Sigmoid colon (tissue), 7 donors: ENCODE measurements around the gene EIF1AD. TPM values are rescaled to one million over a fixed set of nuclear protein-coding genes. Genes with fewer than 3 reads are reported as not detected.

Source experiments
- DNase-seq: peaks from one replicate; pipeline ENCODE4 v3.0.0-alpha.2; 2019
- H3K27ac ChIP-seq, 4 donors: fragments of 200-600 bp; sonication (generic); one replicate each; pipeline ENCODE4 v1.5.1; 2016 to 2019; ENCODE audit warnings: mild to moderate bottlenecking in 1 of 4
- H3K27me3 ChIP-seq, 3 donors: fragments of 200-600 bp; sonication (generic); one replicate each; pipeline ENCODE4 v1.5.1; 2019; ENCODE audit warnings: mild to moderate bottlenecking in 1 of 3
- H3K36me3 ChIP-seq, 4 donors: fragments of 200-600 bp; sonication (generic); one replicate each; pipeline ENCODE4 v1.5.1; 2016 to 2019
- H3K4me1 ChIP-seq, 4 donors: fragments of 200-600 bp; sonication (generic); one replicate each; pipeline ENCODE4 v1.5.1; 2017 to 2019
- H3K4me3 ChIP-seq, 4 donors: fragments of 200-600 bp; sonication (generic); one replicate each; pipeline ENCODE4 v1.5.1; 2017 to 2019; ENCODE audit warnings: mild to moderate bottlenecking in 2 of 4, moderate library complexity in 1 of 4
- H3K9me3 ChIP-seq, 4 donors: fragments of 200-600 bp in 3 of 4; sonication (generic) in 3 of 4; one replicate each; pipeline versions ENCODE4 v1.5.1 to v1.6.1; 2013 to 2019
- EP300 ChIP-seq, 4 donors: sonication (generic); formaldehyde crosslinking; IDR thresholded peaks; one replicate each; pipeline ENCODE4 v1.6.1; 2017; ENCODE audit warnings: antibody characterized with exemption in 4 of 4
- POLR2A ChIP-seq, 2 donors: fragments of 450-650 bp; IDR thresholded peaks; one replicate each; pipeline ENCODE4 v1.6.1; 2016; ENCODE audit warnings: antibody characterized with exemption in 2 of 2, mild to moderate bottlenecking in 2 of 2, moderate library complexity in 2 of 2
- POLR2AphosphoS5 ChIP-seq, 4 donors: sonication (generic); formaldehyde crosslinking; IDR thresholded peaks; one replicate each; pipeline ENCODE4 v1.6.1; 2017; ENCODE audit warnings: antibody characterized with exemption in 4 of 4
- WGBS, 2 donors: extraction: QIAGEN DNeasy Blood & Tissue Kit; methylation state at CpG; one replicate each; pipeline ENCODE4 v1.1.7; 2013; 5-methylcytosine and 5-hydroxymethylcytosine counted together
- intact Hi-C: fragments of 100-400 bp; cut with DNase I; formaldehyde crosslinking; loops from one replicate; pipeline ENCODE4 v1.15.1; 2023
- polyA plus RNA-seq, 3 donors: library from polyadenylated mRNA; stranded (reverse); fragments of 200-250 nt; gene quantifications; one replicate each; pipeline ENCODE4 v1.2.3, GENCODE V29; 2013
- total RNA-seq, 4 donors: library from RNA; depleted of rRNA; stranded (reverse); fragments of >200 nt; gene quantifications; one replicate each; pipeline ENCODE4 v1.1.0, GENCODE V29; 2016
- TF ChIP-seq, protein P1 (sequence below), 4 experiments: fragments of 450-650 bp in 3 of 4; fragments of 200-600 bp in 1 of 4; IDR thresholded peaks; one replicate each; pipeline ENCODE4 v1.5.1; 2016 to 2019; ENCODE audit warnings: antibody characterized with exemption in 4 of 4, mild to moderate bottlenecking in 3 of 4, moderate library complexity in 2 of 4
- donor health status: healthy with polysubstance abuse.
- donor health status: Bipolar disorder and iron deficiency.
- donor health status: healthy.

EIF1AD gene
- total and polyA plus RNA-seq, 7 donors = 13.8 to 26.0 (median 20.4) TPM

DNA sequence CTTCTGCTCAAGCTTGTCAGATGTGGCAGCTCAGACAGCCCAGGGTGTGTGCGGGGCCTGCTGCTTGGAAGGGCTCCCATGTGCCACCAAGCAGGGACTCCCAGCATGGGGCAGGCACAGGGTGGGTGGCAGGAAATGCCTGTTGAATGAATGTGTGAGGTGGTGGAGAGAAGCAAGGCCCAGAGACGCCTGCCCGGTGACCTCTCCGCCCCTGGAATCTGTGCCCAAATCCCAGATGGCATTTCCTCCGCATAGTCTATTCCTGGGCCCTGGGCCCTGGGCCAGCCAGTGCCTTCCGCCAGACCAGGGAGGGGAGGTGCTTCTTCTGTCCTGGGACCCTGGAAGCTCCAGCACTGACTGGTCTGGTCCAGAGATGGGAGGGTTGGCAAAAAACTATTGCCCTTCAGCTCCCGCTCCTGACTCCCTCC, 13.5 kb upstream of the EIF1AD start:
- Histone ChIP-seq H3K36me3 (no peaks in the 10 kb centered on the region), H3K9me3 (no peaks in the 10 kb centered on the region), H3K4me3 (no peak overlapping the region), H3K27ac (no peak overlapping the region), H3K4me1 (peaks cover 0 to 11% (median 8%) of the 10 kb centered on the region in 4 donors), H3K27me3 (peaks cover 15 to 29% (median 27%) of the 10 kb centered on the region in 3 donors)
- no peak for DNase-seq
- TF ChIP-seq POLR2AphosphoS5 (IDR thresholded peaks at IDR 0.05) (no peak), EP300 (IDR thresholded peaks at IDR 0.05) (no peak), POLR2A (IDR thresholded peaks at IDR 0.05) (no peak)
- TF ChIP-seq, protein P1, sequence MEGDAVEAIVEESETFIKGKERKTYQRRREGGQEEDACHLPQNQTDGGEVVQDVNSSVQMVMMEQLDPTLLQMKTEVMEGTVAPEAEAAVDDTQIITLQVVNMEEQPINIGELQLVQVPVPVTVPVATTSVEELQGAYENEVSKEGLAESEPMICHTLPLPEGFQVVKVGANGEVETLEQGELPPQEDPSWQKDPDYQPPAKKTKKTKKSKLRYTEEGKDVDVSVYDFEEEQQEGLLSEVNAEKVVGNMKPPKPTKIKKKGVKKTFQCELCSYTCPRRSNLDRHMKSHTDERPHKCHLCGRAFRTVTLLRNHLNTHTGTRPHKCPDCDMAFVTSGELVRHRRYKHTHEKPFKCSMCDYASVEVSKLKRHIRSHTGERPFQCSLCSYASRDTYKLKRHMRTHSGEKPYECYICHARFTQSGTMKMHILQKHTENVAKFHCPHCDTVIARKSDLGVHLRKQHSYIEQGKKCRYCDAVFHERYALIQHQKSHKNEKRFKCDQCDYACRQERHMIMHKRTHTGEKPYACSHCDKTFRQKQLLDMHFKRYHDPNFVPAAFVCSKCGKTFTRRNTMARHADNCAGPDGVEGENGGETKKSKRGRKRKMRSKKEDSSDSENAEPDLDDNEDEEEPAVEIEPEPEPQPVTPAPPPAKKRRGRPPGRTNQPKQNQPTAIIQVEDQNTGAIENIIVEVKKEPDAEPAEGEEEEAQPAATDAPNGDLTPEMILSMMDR (IDR thresholded peaks at IDR 0.05) = no peak
- intact Hi-C loops = no loop called here
- WGBS, 2 donors = 89 to 93% methylated on average over 7 of the region's 7 CpGs

DNA sequence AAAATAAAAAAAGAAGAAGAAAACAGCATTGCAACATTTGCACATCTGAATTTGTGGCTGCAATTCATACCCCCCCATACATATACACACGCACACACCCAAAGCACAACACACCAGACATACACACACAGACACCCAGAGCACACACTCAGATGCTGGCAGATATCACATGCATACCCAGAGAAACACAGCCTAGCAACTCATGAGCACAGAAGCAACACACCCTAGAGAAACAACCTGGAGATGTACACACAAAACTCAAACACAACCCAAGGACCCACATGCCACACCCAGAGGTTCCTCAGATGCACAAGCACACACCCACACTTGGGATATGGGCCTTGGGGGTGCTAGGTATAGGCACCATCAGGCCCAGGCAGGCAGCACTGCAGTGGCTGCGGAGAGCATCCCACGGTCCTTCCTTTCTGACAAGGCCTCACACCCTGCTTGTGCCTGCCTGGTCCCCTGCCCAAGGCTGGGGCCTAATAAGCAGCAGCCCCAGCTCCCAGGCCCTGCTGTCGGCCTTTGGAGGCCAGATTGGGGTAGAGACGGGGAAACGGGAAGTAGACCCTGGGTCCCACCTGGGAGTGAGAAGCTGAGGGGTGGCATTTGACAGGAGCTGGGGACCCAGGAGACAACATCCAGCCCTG, 13.0 kb upstream of the EIF1AD start:
- no peak for DNase-seq
- Histone ChIP-seq H3K9me3 (no peaks in the 10 kb centered on the region), H3K36me3 (no peaks in the 10 kb centered on the region), H3K27me3 (peaks cover 15 to 29% (median 27%) of the 10 kb centered on the region in 3 donors), H3K4me1 (peaks cover 0 to 11% (median 8%) of the 10 kb centered on the region in 4 donors), H3K4me3 (no peak overlapping the region), H3K27ac (no peak overlapping the region)
- intact Hi-C loops = no loop called here
- TF ChIP-seq, protein P1 (IDR thresholded peaks at IDR 0.05) = no peak
- TF ChIP-seq POLR2A (IDR thresholded peaks at IDR 0.05) (no peak), EP300 (IDR thresholded peaks at IDR 0.05) (no peak), POLR2AphosphoS5 (IDR thresholded peaks at IDR 0.05) (no peak)
- WGBS, 2 donors = 91 to 93% methylated on average over 6 of the region's 6 CpGs

DNA sequence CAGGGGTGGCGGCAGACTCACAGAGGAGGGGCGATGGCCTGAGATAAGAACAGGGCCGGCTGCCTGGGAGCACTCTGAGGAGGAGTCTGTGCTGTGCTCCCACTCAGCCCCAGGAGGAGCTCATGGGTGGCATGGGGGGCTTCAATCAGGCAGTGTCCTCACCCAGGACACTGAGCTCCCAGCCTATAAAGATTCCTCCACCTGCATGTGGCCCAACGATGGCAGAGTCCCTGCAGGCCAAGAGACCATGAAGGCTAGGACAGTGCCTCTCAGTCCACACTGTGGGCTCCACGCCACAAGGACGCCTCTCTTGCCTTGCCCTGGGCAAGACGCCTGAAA, 11.8 kb upstream of the EIF1AD start:
- 59 to 80% methylated on average over 7 of the region's 7 CpGs for WGBS, 2 donors
- peaks cover 15 to 29% (median 27%) of the 10 kb centered on the region in 3 donors for H3K27me3 ChIP-seq
- TF ChIP-seq, protein P1 (IDR thresholded peaks at IDR 0.05) = no peak
- TF ChIP-seq EP300 (IDR thresholded peaks at IDR 0.05) (no peak), POLR2A (IDR thresholded peaks at IDR 0.05) (no peak), POLR2AphosphoS5 (IDR thresholded peaks at IDR 0.05) (no peak)
- no peaks in the 10 kb centered on the region for H3K36me3 ChIP-seq
- intact Hi-C loops = no loop called here
- H3K4me3 ChIP-seq = no peak overlapping the region
- no peak for DNase-seq
- no peak overlapping the region for H3K27ac ChIP-seq
- H3K9me3 ChIP-seq = no peaks in the 10 kb centered on the region
- peaks cover 0 to 11% (median 8%) of the 10 kb centered on the region in 4 donors for H3K4me1 ChIP-seq

DNA sequence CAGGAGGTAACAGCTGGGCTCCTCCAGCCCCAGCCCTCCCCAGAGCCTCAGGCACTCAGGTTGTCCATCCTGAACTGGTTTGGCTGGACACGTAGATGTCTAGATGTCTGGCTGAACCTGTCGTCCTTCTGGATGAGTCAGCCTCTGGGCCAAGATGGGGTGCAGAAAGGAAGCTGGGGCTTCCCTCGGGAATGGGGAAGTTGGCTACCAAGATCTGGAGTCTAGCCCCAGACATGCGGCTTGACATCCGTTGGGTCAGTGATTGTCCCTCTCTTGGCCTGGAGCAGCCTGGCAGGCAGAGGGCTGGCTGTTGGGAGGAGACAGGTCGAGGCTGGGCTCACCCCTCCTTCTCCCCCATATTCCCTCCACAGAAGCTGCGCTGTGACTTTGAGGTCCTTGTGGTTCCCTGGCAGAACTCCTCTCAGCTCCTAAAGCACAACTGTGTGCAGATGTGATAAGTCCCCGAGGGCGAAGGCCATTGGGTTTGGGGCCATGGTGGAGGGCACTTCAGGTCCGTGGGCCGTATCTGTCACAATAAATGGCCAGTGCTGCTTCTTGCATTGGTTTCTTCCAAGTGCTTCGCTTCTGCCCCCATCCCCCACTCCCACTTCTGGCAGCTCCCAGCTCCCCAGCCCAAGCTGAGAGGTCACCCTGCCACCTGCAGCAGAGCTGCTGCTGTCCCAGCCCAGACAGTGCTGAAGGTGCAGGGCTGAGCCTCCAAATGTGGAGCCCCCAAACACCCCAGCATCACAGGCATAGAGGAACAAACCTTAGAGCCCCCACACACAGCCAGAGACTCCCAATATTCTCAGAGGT, 11.2 kb upstream of the EIF1AD start:
- no peak overlapping the region for H3K27ac ChIP-seq
- intact Hi-C loops = no loop called here
- no peak for DNase-seq

More for the DNA sequence above, 11.2 kb upstream of the EIF1AD start:
- Histone ChIP-seq H3K4me1 (peaks cover 0 to 11% (median 8%) of the 10 kb centered on the region in 4 donors), H3K27me3 (peaks cover 15 to 29% (median 27%) of the 10 kb centered on the region in 3 donors), H3K9me3 (no peaks in the 10 kb centered on the region), H3K36me3 (no peaks in the 10 kb centered on the region), H3K4me3 (no peak overlapping the region)
- 50 to 52% methylated on average over 12 of the region's 12 CpGs for WGBS, 2 donors
- no peak for TF ChIP-seq POLR2A (IDR thresholded peaks at IDR 0.05)
- TF ChIP-seq, protein P1 (IDR thresholded peaks at IDR 0.05) = no peak
